ENCODE measurements around the gene FNDC3A. TPM values are rescaled to one million over a fixed set of nuclear protein-coding genes. Genes with fewer than 3 reads are reported as not detected.

FNDC3A gene
- total RNA-seq, 1 experiment from 2014 or later = 51.3 TPM

GRCh38 chr13:48954081-48954480 is 21.6 kb upstream of the FNDC3A start:
- H3K9me3 ChIP-seq (replicated peaks) = no peaks in the 10 kb centered on the region
- H3K4me1 ChIP-seq (replicated peaks) = peaks cover 8% of the 10 kb centered on the region
- no peaks in the 10 kb centered on the region for H3K27me3 ChIP-seq (replicated peaks)
- no peak overlapping the region for H3K4me3 ChIP-seq
- 0 out of 2 replicates have a peak overlapping the region, but pooled peaks have one; percentile 7 for H3K27ac ChIP-seq
- DNase-seq (ENCODE audit: low read depth in 1 of 2, low spot score in 2 of 2) = peak; percentile 37 to 56
- H3K36me3 ChIP-seq = no peaks in the 10 kb centered on the region

GRCh38 chr13:48955536-48955935 is 20.2 kb upstream of the FNDC3A start:
- Histone ChIP-seq H3K4me3 (no peak overlapping the region), H3K27ac (no peak overlapping the region), H3K36me3 (no peaks in the 10 kb centered on the region), H3K4me1 (replicated peaks) (peaks cover 7% of the 10 kb centered on the region), H3K9me3 (replicated peaks) (no peaks in the 10 kb centered on the region), H3K27me3 (replicated peaks) (no peaks in the 10 kb centered on the region)
- DNase-seq (ENCODE audit: low read depth in 1 of 2, low spot score in 2 of 2) = no peak

GRCh38 chr13:48961379-48961778 is 14.3 kb upstream of the FNDC3A start:
- Histone ChIP-seq H3K4me3 (no peak overlapping the region), H3K27me3 (replicated peaks) (no peaks in the 10 kb centered on the region), H3K27ac (no peak overlapping the region), H3K36me3 (no peaks in the 10 kb centered on the region), H3K4me1 (replicated peaks) (no peaks in the 10 kb centered on the region), H3K9me3 (replicated peaks) (no peaks in the 10 kb centered on the region)
- DNase-seq (ENCODE audit: low read depth in 1 of 2, low spot score in 2 of 2) = no peak

- H3K27ac ChIP-seq = no peak overlapping the region
- H3K4me1 ChIP-seq (replicated peaks) = no peaks in the 10 kb centered on the region
- no peaks in the 10 kb centered on the region for H3K27me3 ChIP-seq (replicated peaks)
- DNase-seq (ENCODE audit: low read depth in 1 of 2, low spot score in 2 of 2) = no peak
- H3K4me3 ChIP-seq = no peak overlapping the region
- no peaks in the 10 kb centered on the region for H3K9me3 ChIP-seq (replicated peaks)
- H3K36me3 ChIP-seq = no peaks in the 10 kb centered on the region
Observed at GRCh38 chr13:48962281-48962680, 13.4 kb upstream of the FNDC3A start.

- no peak for DNase-seq (ENCODE audit: low read depth in 1 of 2, low spot score in 2 of 2)
- Histone ChIP-seq H3K4me3 (no peak overlapping the region), H3K27ac (no peak overlapping the region), H3K36me3 (no peaks in the 10 kb centered on the region), H3K9me3 (replicated peaks) (no peaks in the 10 kb centered on the region), H3K27me3 (replicated peaks) (no peaks in the 10 kb centered on the region), H3K4me1 (replicated peaks) (no peaks in the 10 kb centered on the region)
Observed at GRCh38 chr13:48965736-48966135, 10.0 kb upstream of the FNDC3A start.

GRCh38 chr13:48969685-48970084 is 6.0 kb upstream of the FNDC3A start:
- Histone ChIP-seq H3K27me3 (replicated peaks) (no peaks in the 10 kb centered on the region), H3K9me3 (replicated peaks) (no peaks in the 10 kb centered on the region), H3K27ac (no peak overlapping the region), H3K4me1 (replicated peaks) (peaks cover 3% of the 10 kb centered on the region; the same call in 1 of the 2 replicates), H3K4me3 (no peak overlapping the region), H3K36me3 (no peaks in the 10 kb centered on the region)
- DNase-seq (ENCODE audit: low read depth in 1 of 2, low spot score in 2 of 2) = no peak

GRCh38 chr13:48973845-48974431 is 1.8 kb upstream of the FNDC3A start:
- no peak overlapping the region for H3K4me3 ChIP-seq
- no peaks in the 10 kb centered on the region for H3K9me3 ChIP-seq (replicated peaks)
- H3K4me1 ChIP-seq (replicated peaks) = peaks cover 10% of the 10 kb centered on the region
- DNase-seq (ENCODE audit: low read depth in 1 of 2, low spot score in 2 of 2) = no peak
- no peaks in the 10 kb centered on the region for H3K27me3 ChIP-seq (replicated peaks)
- peaks cover 8% of the 10 kb centered on the region for H3K36me3 ChIP-seq
- no peak overlapping the region for H3K27ac ChIP-seq

- Histone ChIP-seq H3K9me3 (replicated peaks) (no peaks in the 10 kb centered on the region), H3K27ac (peak overlapping the region; percentile 94), H3K4me3 (peak overlapping the region; percentile 97), H3K36me3 (peaks cover 8% of the 10 kb centered on the region), H3K4me1 (replicated peaks) (peaks cover 17% of the 10 kb centered on the region), H3K27me3 (replicated peaks) (no peaks in the 10 kb centered on the region)
- peak; percentile 51 to 68 for DNase-seq (ENCODE audit: low read depth in 1 of 2, low spot score in 2 of 2)
Observed at GRCh38 chr13:48975101-48975855, 434 bp upstream of the FNDC3A start.

GRCh38 chr13:48976576-48977285 is 1.0 kb downstream of the FNDC3A start:
- Histone ChIP-seq H3K4me1 (replicated peaks) (peaks cover 17% of the 10 kb centered on the region), H3K36me3 (peaks cover 8% of the 10 kb centered on the region), H3K27ac (peak overlapping the region; percentile 94), H3K4me3 (peak overlapping the region; percentile 97), H3K27me3 (replicated peaks) (no peaks in the 10 kb centered on the region), H3K9me3 (replicated peaks) (no peaks in the 10 kb centered on the region)
- peak in 1 of 2 experiments; percentile 54 for DNase-seq (ENCODE audit: low read depth in 1 of 2, low spot score in 2 of 2)

- Histone ChIP-seq H3K9me3 (replicated peaks) (no peaks in the 10 kb centered on the region), H3K27me3 (replicated peaks) (no peaks in the 10 kb centered on the region), H3K4me3 (peak overlapping the region; percentile 97), H3K27ac (peak overlapping the region; percentile 94), H3K4me1 (replicated peaks) (peaks cover 17% of the 10 kb centered on the region), H3K36me3 (peaks cover 8% of the 10 kb centered on the region)
- peak in 1 of 2 experiments; percentile 22 for DNase-seq (ENCODE audit: low read depth in 1 of 2, low spot score in 2 of 2)
Observed at GRCh38 chr13:48977286-48977625, 1.5 kb downstream of the FNDC3A start.

- no peaks in the 10 kb centered on the region for H3K9me3 ChIP-seq (replicated peaks)
- H3K27ac ChIP-seq = peak overlapping the region; percentile 94
- H3K27me3 ChIP-seq (replicated peaks) = no peaks in the 10 kb centered on the region
- DNase-seq (ENCODE audit: low read depth in 1 of 2, low spot score in 2 of 2) = no peak
- peaks cover 17% of the 10 kb centered on the region for H3K4me1 ChIP-seq (replicated peaks)
- H3K4me3 ChIP-seq = peak overlapping the region; percentile 97
- H3K36me3 ChIP-seq = peaks cover 8% of the 10 kb centered on the region
Observed at GRCh38 chr13:48977973-48978372, 2.3 kb downstream of the FNDC3A start.

- Histone ChIP-seq H3K27me3 (replicated peaks) (no peaks in the 10 kb centered on the region), H3K27ac (no peak overlapping the region), H3K4me3 (no peak overlapping the region), H3K9me3 (replicated peaks) (no peaks in the 10 kb centered on the region), H3K4me1 (replicated peaks) (peaks cover 17% of the 10 kb centered on the region), H3K36me3 (peaks cover 8% of the 10 kb centered on the region)
- DNase-seq (ENCODE audit: low read depth in 1 of 2, low spot score in 2 of 2) = no peak
Observed at GRCh38 chr13:48978942-48979601, 3.4 kb downstream of the FNDC3A start.

- DNase-seq (ENCODE audit: low read depth in 1 of 2, low spot score in 2 of 2) = no peak
Observed at GRCh38 chr13:48979892-48980291, 4.2 kb downstream of the FNDC3A start.

More at GRCh38 chr13:48979892-48980291, 4.2 kb downstream of the FNDC3A start:
- no peak overlapping the region for H3K27ac ChIP-seq
- H3K36me3 ChIP-seq = peaks cover 8% of the 10 kb centered on the region
- no peaks in the 10 kb centered on the region for H3K9me3 ChIP-seq (replicated peaks)
- no peak overlapping the region for H3K4me3 ChIP-seq
- H3K27me3 ChIP-seq (replicated peaks) = no peaks in the 10 kb centered on the region
- peaks cover 13% of the 10 kb centered on the region for H3K4me1 ChIP-seq (replicated peaks)
